HuH-7 (cell line): Measurements from ENCODE around the gene PRPH2.
"Not testable (repeated sequence)": the region's sequence is repeated elsewhere in the genome, so short reads cannot be mapped to it uniquely, and the experiment has no call there.

ENCODE experiments used
- DNase-seq: peaks from one replicate; pipeline ENCODE4 v3.0.0; 2011; ENCODE audit warnings: low spot score

PRPH2 gene

DNA sequence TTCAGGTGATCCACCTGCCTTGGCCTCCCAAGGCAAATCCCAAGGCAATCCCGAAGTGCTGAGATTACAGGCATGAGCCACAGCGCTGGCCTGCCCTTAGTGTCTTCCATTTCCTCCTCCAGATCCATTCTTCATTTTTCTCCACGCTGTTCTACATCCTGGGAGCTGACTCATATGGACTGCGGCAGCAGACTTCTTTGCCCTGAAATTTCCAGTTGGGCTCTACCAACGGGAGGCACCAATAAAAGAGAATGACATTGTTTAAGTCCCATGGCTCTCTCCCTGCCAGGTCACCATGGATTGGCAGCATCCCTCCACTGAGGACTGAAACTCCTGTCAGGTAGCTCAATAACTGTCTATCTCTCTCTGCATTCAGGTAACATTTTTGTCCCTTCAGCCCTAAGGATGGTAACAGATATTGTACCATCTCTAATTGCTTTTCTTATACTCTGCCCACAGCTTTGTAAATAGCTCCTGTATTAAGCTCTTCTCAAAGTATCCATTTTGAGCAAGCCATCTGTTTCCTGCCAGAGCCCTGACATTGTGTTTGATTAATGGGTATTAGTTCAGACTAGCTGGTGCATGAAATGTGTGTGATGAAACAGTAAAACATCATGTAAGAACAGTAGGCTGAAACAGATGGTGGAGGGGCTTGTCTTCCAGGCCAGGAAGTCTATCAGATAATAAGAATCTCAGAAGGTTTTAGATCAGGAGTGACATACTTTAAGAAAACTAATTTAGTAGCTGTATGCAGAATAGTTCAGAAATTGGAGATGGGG, 19.9 kb upstream of the PRPH2 start:
- no peak for DNase-seq

DNA sequence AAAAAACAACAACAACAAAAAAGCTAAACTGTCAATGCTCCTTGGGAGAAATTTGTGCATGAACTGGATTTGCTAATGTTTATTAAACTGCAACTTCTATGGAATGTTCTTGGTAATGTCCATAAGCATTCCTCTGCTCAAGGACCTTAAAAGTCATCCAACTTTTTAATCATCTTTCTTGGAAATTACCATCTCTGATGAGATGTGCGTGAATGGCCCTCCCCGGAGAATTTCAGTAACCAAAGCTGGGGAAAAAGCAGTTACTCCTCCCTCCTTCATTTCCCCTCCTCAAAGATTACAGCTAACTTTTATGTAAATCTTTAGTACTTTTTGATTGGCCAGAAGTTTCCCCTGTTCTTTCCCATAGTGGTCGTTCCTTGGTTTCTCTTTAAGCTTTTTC, 18.3 kb upstream of the PRPH2 start:
- no peak for DNase-seq

DNA sequence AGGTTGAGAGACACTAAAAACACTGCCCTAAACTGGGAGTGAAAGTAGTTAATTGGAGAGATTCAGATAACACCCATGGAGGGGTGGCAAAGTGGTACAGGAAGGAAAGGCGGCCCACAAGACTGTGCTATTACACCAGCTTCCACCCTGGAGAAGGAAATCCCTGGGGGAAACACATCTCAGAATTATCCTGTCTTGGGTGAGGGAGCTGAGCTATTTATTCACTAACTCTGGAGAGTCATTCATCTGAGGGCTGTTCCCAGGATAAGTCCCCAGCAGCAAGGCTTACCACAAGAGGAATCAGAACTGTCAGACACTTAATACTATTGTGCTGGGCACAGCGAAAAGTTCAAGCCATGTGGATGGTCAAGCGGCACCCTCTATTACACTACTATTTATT, 13.6 kb upstream of the PRPH2 start:
- DNase-seq: no peak

DNA sequence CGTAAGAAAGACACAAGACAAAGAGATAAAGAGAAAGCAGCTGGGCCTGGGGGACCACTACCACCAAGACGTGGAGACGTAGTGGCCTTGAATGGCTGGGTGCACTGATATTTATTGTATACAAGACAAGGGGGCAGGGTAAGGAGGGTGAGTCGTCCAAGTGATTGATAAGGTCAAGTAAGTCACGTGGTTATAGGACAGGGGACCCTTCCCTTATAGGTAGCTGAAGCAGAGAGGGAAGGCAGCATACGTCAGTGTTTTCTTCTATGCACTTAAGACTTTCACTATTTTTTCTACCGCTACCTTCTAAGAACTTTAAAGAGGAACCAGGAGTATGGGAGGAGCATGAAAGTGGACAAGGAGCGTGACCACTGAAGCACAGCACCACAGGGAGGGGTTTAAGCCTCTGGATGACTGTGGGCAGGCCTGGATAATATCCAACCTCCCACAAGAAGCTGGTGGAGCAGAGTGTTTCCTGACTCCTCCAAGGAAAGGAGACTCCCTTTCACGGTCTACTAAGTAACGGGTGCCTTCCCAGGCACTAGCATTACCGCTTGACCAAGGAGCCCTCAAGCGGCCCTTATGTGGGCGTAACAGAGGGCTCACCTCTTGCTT, 11.6 kb upstream of the PRPH2 start:
- DNase-seq: not testable (repeated sequence)

DNA sequence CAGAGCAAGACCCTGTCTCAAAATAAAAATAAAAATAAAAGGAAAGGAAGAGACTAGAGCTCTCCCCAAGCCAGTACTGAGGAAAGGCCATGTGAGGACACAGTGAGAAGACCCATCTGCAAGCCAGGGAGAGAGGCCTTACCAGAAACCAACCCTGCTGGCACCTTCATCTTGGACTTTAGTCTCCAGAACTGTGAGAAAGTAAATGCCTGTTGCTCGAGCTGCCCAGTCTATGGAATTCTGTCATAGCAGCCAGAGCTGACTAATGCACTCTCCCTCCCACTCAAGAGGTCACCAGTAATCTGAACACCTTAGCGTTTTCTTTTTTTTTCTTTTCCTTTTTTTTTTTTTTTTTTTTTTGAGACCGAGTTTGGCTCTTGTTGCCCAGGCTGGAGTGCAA, 7.3 kb upstream of the PRPH2 start:
- no peak for DNase-seq

DNA sequence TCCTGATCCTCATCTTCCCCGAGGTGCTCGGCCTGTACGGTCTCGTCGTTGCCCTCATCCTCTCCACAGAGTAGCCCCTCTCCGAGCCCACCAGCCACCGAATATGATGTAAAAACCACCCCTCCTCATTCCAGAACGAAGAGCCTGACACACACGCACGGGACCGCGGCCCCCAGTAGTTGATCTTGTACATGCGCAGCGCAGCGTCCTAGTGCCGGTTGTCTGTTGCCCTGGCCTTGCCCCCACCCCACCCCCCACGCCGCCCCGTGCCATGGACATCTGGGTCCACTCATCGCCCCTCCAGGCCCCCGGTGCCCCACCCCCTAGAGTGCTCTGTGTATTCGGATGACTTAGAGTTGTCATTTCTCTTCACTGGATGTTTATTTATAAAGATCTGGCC, 5.2 kb upstream of the PRPH2 start:
- no peak for DNase-seq

DNA sequence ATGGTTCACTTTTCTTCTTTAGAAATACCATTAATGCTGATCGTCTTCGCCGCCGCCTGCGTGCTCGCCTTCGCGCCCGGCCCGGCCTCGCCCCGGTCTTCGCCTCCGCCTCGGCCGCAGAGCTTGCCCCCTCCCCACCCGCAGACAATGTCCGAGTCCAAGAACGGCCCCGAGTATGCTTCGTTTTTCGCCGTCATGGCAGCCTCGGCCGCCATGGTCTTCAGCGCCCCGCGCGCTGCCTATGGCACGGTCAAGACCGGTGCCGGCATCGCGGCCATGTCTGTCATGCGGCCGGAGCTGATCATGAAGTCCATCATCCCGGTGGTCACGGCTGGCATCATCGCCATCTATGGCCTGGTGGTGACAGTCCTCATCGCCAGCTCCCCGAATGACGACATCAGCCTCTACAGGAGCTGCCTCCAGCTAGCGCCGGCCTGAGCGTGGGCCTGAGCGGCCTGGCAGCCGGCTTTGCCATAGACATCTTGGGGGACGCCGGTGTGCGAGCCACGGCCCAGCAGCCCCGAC, 4.8 kb upstream of the PRPH2 start:
- no peak for DNase-seq

DNA sequence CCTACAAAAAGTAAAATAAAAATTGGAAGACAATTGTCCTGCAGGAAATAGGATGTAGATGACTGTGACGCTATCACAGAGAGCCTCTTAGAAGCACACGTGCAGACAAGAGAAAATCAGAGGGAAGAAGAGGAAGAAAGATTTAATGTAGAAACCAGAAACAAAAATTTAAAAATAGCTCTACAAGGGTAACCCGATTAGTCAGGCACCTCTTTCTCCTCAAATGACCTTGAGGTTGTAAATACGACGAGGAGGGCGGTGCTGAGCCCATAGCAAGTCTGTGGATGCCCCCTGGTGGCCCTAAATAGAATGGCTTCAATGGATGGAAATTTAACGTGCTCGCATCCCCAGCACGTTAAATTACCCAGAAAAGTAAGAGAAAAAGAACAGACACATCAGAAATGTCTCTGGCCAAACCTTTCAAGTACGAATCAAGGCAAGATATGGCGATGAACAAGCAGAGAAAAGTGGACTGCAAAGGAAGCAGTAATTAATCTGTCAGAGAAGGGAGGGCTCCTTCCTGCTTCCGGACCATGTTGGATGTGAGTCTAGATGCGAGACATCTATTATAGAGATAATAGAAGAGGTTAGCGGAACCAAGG, 4.2 kb upstream of the PRPH2 start:
- DNase-seq: peak; percentile 75

DNA sequence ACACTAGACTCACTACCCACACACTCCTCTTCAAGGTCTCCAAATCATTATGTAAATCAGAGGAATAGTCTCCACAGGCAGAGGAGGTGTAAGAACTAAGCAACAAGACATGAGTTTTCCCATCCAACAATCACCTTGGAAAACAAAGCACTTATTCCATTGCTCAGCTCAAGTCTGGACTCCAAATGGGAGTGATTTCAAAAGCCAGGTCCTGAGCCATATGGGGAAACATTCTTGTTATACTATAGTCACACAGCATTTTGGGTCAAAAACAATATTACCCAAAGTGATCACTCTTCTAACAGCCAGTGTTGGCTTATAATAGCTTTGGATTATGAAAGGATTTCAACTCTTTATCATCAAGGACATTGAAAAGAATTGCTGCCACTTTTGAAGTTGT, 3.6 kb upstream of the PRPH2 start:
- DNase-seq: no peak

DNA sequence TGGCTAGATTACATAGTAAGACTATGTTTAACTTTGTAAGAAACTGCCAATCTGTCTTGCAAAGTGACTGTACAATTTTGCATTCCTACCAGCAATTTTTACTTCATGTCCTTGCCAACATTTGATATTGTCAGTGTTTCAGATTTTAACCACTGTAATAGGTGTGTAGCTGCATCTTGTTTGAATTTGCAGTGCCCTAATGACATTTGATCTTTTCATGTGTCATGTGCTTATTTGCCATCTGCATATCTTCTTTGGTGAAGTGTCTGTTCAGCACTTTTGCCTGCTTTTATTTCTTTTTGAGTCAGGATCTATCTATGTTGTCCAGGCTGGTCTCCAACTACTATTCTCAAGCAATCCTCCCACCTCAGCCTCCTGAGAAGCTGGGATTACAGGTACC, 2.4 kb upstream of the PRPH2 start:
- no peak for DNase-seq

DNA sequence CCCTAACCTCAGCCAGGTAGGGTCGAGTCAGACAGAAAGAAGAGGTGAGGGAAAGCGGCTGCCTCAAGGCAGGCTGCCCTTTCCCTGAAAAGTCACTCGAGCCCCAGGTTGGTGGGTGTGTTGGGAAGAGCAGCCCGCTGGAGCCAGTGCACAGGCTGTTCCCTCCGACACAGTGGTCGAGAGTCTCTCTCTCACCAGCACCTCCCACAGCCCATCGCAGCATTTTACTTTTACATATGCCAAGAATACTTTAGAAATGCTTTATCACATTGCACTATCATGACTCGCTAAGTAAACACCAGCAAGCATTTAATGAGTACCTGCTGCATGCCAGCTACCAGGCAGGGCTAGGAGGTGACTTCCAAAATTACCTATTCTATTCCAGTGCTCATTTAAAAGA, 1.7 kb downstream of the PRPH2 start:
- no peak for DNase-seq

DNA sequence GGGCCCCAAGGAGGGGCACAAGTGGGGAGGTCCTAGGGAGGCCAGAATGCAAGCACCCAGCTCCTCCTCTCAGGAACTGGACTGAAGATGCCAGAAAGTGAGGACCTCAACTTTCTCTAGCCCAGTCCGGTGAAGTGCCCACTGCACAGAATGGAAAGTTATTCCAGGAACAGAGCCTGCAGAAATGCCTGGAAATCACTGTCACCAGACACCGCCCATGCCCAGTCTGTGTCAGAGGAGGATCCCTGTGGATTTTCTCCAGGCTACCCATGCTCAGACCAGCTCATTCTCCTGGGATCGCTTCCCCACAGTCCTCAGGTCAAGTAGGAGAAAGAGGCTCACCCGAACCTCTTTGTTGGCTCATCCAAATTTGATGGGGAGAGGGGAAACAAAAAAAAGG, 6.5 kb downstream of the PRPH2 start:
- no peak for DNase-seq

DNA sequence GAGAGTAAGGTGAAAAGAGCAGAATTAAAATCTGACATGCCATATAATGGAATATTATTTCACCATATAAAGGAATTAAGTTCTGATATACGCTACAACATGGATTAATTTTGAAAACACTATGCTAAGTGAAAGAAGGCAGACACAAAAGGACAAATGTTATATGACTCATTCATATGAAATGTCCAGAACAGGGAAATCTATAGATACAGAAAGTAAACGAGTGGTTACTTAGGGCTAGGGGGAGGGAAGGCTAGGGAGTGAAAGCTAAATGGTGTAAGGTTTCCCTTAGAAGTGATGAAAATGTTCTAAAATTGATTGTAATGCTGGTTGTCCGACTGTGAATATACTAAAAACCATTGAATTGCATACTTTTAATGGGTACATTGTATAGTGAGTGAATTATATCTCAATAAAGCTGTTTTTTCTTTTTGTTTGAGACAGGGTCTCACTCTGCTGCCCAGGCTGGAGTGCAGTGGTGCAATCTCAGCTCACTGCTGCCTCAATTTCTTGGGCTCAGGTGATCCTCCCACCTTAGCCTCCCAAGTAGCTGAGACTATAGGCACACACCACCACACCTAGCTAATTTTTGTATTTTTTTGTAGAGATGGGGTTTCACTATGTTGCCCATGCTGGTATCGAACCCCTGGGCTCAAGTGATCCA, 8.2 kb downstream of the PRPH2 start:
- no peak for DNase-seq

DNA sequence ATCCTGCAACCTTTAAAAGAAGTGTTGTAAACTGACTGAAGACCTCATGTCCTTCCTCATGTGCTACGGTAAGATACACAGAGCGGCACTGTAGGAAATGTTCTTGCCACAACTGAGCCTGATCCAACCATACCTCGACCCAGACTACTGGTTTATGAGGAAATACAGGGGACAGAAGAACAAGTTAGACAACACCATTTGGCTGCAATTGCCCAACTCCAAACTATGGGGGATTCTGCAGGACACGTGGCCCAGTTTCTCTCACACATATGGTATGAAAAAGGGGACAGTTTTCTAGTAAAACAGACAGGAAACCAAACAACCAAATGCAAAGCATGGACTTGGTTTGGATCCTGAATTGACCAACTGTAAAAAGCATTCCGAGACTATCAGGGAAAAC, 10.5 kb downstream of the PRPH2 start:
- DNase-seq: no peak

DNA sequence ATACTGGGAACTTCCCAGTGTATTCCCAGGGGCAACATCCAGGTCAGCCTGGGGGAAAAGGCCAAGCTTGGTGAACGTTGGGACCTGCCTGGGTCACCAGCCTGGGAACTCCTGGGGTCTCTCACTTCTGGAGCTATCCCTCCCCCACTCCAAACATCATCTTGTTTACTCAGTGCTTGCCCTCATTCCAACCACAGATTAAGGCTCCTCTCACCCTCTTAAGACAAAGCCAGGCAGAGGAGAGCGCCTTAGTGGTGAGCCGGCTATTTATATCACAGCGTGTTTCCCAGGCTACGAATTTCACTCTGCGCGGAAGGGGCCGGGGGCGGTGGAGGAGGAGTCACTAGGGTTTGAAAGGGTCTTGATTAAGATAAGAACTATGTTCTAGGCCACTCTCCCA, 12.1 kb downstream of the PRPH2 start:
- DNase-seq: no peak

DNA sequence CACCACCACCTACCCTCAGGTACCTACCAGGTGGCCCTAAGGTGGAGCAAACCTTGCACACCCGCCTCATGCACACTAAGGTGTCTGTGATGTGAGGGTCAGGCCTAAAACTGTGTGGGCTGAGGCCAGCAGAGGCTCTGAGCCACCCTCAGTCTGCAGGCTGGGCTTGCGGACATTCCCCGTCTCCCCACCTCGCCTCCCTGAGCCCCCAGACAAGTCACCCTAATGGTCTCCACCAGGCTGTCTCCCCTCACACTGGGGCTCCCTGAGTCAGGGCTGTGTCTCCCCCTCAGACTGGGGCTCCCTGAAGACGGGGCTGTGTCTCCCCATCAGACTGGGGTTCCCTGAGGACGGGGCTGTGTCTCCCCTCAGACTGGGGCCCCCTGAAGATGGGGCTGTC, 12.5 kb downstream of the PRPH2 start:
- no peak for DNase-seq

DNA sequence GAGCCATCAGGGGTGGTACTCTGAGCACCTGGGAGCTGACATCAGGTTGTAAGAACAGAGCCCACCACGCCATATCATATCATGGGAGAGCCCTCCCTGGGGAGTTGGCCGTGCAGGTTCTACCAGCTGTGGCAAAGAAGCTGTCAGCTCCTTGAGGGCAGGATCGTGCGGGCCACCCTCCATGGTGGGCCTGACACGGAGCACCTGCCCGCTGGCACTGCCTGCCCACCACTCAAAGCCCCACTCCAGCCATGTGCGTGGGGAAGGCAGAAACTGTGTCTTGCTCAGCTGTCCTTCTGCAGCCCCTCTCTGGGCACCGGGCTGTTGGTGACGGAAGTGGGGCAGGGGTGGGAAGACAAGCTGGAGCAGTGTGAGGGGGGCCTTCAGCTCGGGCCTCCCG, 14.3 kb downstream of the PRPH2 start:
- no peak for DNase-seq

DNA sequence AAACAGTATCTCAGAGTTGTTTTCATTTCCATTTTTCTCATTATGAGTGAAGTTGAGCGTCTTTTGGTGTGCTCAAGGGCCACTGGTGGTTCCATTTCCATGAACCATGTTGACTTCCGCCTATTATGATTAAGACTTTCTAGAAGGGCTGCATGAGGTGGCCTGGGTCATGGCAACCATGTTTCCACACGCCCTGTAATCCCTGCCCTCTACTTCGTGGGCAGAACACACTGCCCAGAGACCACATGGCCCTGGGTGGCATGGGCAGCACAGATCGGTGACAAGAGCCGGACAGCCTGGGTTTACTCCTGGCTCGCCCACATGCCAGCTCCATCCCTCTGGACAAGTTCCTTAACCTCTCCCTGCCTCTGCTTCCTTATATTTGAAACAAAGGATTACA, 14.8 kb downstream of the PRPH2 start:
- no peak for DNase-seq

DNA sequence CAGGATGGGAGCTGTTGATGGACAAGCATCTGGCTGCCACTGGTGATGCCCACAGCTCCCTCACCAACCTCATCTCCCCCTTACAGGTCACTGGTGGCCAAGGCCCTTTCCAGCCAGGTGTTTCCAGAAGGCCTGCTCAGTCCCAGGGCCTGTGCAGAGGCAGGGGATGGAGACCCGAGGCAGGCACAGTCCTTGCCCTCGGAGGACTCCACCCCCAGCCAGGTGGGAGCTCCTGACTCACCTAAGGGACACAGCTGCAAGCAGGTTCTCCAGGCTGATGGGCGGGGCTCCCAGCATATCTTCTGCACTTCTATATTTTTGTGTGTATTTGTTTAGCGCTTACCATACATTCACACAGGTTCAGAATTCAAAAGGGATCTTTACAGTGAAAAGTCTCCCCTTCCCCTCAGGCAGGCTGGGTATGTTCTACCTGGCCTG, 17.4 kb downstream of the PRPH2 start:
- no peak for DNase-seq

DNA sequence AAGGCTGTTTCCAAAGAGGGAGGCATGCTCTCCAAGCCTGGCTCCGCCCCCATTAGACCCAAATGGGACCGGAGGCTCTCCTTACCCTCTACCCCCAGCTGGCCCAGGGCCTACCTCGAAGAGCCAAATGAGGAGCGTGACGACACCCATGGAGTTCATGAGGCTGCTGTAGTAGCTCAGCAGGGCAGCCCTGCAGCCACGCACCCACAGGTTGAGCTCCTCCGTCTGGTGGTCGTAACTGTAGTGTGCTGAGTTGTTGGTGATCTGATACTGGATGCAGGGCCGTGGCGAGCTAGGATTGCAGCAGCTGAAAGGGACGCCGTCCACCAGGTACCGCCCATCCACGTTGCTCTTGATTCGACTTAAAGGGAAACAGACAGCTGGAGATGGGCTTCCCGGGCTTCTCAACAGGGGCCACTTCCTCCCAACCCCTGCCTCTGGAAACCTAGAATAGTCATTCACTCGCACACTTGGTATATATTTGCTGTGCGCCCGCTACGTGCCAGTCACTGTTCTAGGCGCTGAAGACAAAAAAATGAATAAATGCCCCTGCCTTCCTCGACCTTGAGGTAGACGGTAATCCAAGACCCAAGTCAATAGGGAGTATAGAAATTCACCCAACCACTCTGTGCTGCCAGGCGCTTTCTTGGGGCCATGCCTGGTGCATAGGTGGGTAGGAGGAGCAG, 18.0 kb downstream of the PRPH2 start:
- no peak for DNase-seq

DNA sequence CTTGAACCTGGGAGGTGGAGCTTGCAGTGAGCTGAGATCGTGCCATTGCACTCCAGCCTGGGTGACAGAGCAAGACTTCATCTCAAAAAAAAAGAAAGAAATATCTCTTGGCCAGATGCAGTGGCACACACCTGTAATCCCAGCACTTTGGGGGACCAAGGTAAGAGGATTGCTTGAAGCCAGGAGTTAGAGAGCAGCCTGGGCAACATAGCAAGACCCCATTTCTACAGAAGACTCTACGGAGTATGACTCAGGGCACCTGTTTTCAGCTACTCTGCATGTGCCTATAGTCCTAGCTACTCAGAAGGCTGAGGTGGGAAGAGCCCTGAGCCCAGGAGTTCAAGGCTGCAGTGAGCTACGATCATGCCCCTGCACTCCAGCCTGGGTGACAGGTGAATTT, 19.6 kb downstream of the PRPH2 start:
- not testable (repeated sequence) for DNase-seq

DNA sequence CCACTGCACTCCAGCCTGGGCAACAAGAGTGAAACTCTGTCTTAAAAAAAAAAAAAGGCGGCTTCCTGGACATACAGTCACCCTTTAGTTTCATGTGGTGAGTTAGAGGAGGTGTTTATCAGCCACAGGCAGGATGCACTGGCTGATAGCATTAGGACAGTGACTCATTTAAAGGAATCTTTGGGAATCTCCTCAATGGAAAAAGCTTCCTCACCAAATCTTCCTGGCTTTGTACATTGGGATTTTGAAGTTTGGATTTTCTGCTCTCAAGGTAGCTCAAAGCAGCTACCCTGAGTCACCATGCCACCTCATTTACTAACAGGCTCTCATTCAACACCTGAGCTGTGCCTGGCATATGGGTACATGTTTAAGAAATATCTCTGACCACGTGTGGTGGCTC, 20.2 kb downstream of the PRPH2 start:
- no peak for DNase-seq
